Measurements from ENCODE around the gene ELFN2. TPM values are rescaled to one million over a fixed set of nuclear protein-coding genes. Genes with fewer than 3 reads are reported as not detected.

ELFN2 gene
- total RNA-seq, 1 experiment from 2014 or later = 4.0 TPM

- ChIA-PET CTCF (interaction anchor here (0.6 to 5.2 kb wide), 5 partner anchors 15 to 181 kb away, joined by 3 to 49 read pairs (median 5); no protein-coding TSS in a partner anchor), POLR2A (no interaction called here)
- H3K9me3 ChIP-seq = no peaks in the 10 kb centered on the region
- BruUV-seq (replicated peaks) = no TSS peak
- Mint-ChIP-seq H3K4me1 (ENCODE audit: low read depth, unreplicated experiment) (peaks cover 40% of the 10 kb centered on the region), H3K27ac (ENCODE audit: unreplicated experiment) (peak overlapping the region; percentile 94), H3K27me3 (ENCODE audit: insufficient read depth, unreplicated experiment) (no peaks in the 10 kb centered on the region), H3K9me3 (ENCODE audit: unreplicated experiment) (no peaks in the 10 kb centered on the region), H3K36me3 (ENCODE audit: insufficient read depth, unreplicated experiment) (peaks cover 13% of the 10 kb centered on the region), H3K4me3 (ENCODE audit: unreplicated experiment) (no peak overlapping the region)
- no peaks in the 10 kb centered on the region for H3K36me3 ChIP-seq (ENCODE audit: control insufficient read depth, insufficient read depth, low read length)
- DNase-seq = peak; percentile 84 to 92
- H3K4me3 ChIP-seq (ENCODE audit: low read depth, low read length) = no peak overlapping the region
- peaks cover 35% of the 10 kb centered on the region for H3K4me1 ChIP-seq
- intact Hi-C loops (cut with micrococcal nuclease; ENCODE audit: unreplicated experiment) = loop anchor here (1.0 to 10.0 kb wide), 6 partner anchors 25 to 382 kb away; no protein-coding TSS in a partner anchor
- H3K27me3 ChIP-seq (replicated peaks; ENCODE audit: control insufficient read depth, insufficient read depth, low read length) = no peaks in the 10 kb centered on the region
- TF ChIP-seq CTCF (IDR thresholded peaks at IDR 0.05; ENCODE audit: insufficient read depth in 1 of 2, low read depth in 1 of 2, low read length in 1 of 2, severe bottlenecking in 1 of 2, unreplicated experiment in 1 of 2) = peak; percentile 92 to 98
Observed at GRCh38 chr22:37457093-37457893, 30.0 kb upstream of the ELFN2 start.

- no peaks in the 10 kb centered on the region for H3K9me3 Mint-ChIP-seq (ENCODE audit: unreplicated experiment)
- peaks cover 40% of the 10 kb centered on the region for H3K4me1 Mint-ChIP-seq (ENCODE audit: low read depth, unreplicated experiment)
- no peak for DNase-seq
- H3K27me3 ChIP-seq (replicated peaks; ENCODE audit: control insufficient read depth, insufficient read depth, low read length) = no peaks in the 10 kb centered on the region
- no peaks in the 10 kb centered on the region for H3K27me3 Mint-ChIP-seq (ENCODE audit: insufficient read depth, unreplicated experiment)
- TF ChIP-seq CTCF (IDR thresholded peaks at IDR 0.05; ENCODE audit: insufficient read depth in 1 of 2, low read depth in 1 of 2, low read length in 1 of 2, severe bottlenecking in 1 of 2, unreplicated experiment in 1 of 2) = no peak
- ChIA-PET POLR2A (interaction anchor here (0.6 kb wide), 1 partner anchor 130 kb away, joined by 3 read pairs; no protein-coding TSS in a partner anchor), CTCF (interaction anchor here (1.2 to 5.2 kb wide), 6 partner anchors 15 to 196 kb away, joined by 3 to 49 read pairs (median 5); no protein-coding TSS in a partner anchor)
- H3K4me3 Mint-ChIP-seq (ENCODE audit: unreplicated experiment) = no peak overlapping the region
- H3K4me1 ChIP-seq = peaks cover 39% of the 10 kb centered on the region
- BruUV-seq (replicated peaks) = no TSS peak
- H3K36me3 Mint-ChIP-seq (ENCODE audit: insufficient read depth, unreplicated experiment) = peaks cover 13% of the 10 kb centered on the region
- H3K4me3 ChIP-seq (ENCODE audit: low read depth, low read length) = no peak overlapping the region
- intact Hi-C loops (cut with micrococcal nuclease; ENCODE audit: unreplicated experiment) = loop anchor here (5.0 to 10.0 kb wide), 3 partner anchors 189 to 382 kb away; no protein-coding TSS in a partner anchor
- no peaks in the 10 kb centered on the region for H3K36me3 ChIP-seq (ENCODE audit: control insufficient read depth, insufficient read depth, low read length)
- no peaks in the 10 kb centered on the region for H3K9me3 ChIP-seq
- H3K27ac Mint-ChIP-seq (ENCODE audit: unreplicated experiment) = peak overlapping the region; percentile 94
Observed at GRCh38 chr22:37456346-37456745, 29.1 kb upstream of the ELFN2 start.

GRCh38 chr22:37455896-37456295 is 28.6 kb upstream of the ELFN2 start:
- DNase-seq = no peak
- peak overlapping the region; percentile 94 for H3K27ac Mint-ChIP-seq (ENCODE audit: unreplicated experiment)
- intact Hi-C loops (cut with micrococcal nuclease; ENCODE audit: unreplicated experiment) = loop anchor here (5.0 to 10.0 kb wide), 3 partner anchors 189 to 381 kb away; no protein-coding TSS in a partner anchor
- Histone ChIP-seq H3K27me3 (replicated peaks; ENCODE audit: control insufficient read depth, insufficient read depth, low read length) (no peaks in the 10 kb centered on the region), H3K4me3 (ENCODE audit: low read depth, low read length) (no peak overlapping the region), H3K36me3 (ENCODE audit: control insufficient read depth, insufficient read depth, low read length) (no peaks in the 10 kb centered on the region), H3K4me1 (peaks cover 39% of the 10 kb centered on the region), H3K9me3 (no peaks in the 10 kb centered on the region)
- H3K36me3 Mint-ChIP-seq (ENCODE audit: insufficient read depth, unreplicated experiment) = peaks cover 13% of the 10 kb centered on the region
- no TSS peak for BruUV-seq (replicated peaks)
- H3K27me3 Mint-ChIP-seq (ENCODE audit: insufficient read depth, unreplicated experiment) = no peaks in the 10 kb centered on the region
- ChIA-PET POLR2A (no interaction called here), CTCF (interaction anchor here (1.2 to 5.2 kb wide), 6 partner anchors 24 to 196 kb away, joined by 3 to 49 read pairs (median 4); no protein-coding TSS in a partner anchor)
- no peak overlapping the region for H3K4me3 Mint-ChIP-seq (ENCODE audit: unreplicated experiment)
- TF ChIP-seq CTCF (IDR thresholded peaks at IDR 0.05; ENCODE audit: insufficient read depth in 1 of 2, low read depth in 1 of 2, low read length in 1 of 2, severe bottlenecking in 1 of 2, unreplicated experiment in 1 of 2) = no peak
- H3K4me1 Mint-ChIP-seq (ENCODE audit: low read depth, unreplicated experiment) = peaks cover 40% of the 10 kb centered on the region
- no peaks in the 10 kb centered on the region for H3K9me3 Mint-ChIP-seq (ENCODE audit: unreplicated experiment)

Data from Caco-2 (cell line).